Aorta (tissue), 5 donors: Measurements from ENCODE around the gene MSMB. TPM values are rescaled to one million over a fixed set of nuclear protein-coding genes. Genes with fewer than 3 reads are reported as not detected.
"Not testable (repeated sequence)": the region's sequence is repeated elsewhere in the genome, so short reads cannot be mapped to it uniquely, and the experiment has no call there.

Source experiments
- ATAC-seq: fragments of 200-7000 bp; cut with Tn5 transposase; one replicate; pipeline ENCODE4 v1.9.1; 2022; ENCODE audit warnings: moderate library complexity; ENCODE audit not compliant: low FRiP score
- DNase-seq, 2 donors: peaks; one replicate each; pipeline ENCODE4 v3.0.0-alpha.2; 2020
- H3K27ac ChIP-seq, 2 donors: one replicate each; pipeline ENCODE4 v1.5.1; 2013; ENCODE audit warnings: low read length in 2 of 2, mild to moderate bottlenecking in 2 of 2, moderate library complexity in 2 of 2, control low read depth in 1 of 2, inconsistent platforms in 1 of 2, low read depth in 1 of 2
- H3K27me3 ChIP-seq, 2 donors: one replicate each; pipeline ENCODE4 v1.6.1; 2013; ENCODE audit warnings: control low read depth in 1 of 2, low read length in 1 of 2, mild to moderate bottlenecking in 1 of 2, moderate library complexity in 1 of 2; ENCODE audit not compliant: insufficient read depth in 2 of 2, control insufficient read depth in 1 of 2
- H3K36me3 ChIP-seq, 2 donors: one replicate each; pipeline ENCODE4 v1.6.1; 2013; ENCODE audit warnings: control low read depth in 1 of 2, low read length in 1 of 2, mild to moderate bottlenecking in 1 of 2; ENCODE audit not compliant: insufficient read depth in 2 of 2, control insufficient read depth in 1 of 2
- H3K4me1 ChIP-seq, 2 donors: one replicate each; pipeline ENCODE4 v1.6.1; 2013; ENCODE audit warnings: low read length in 2 of 2, control low read depth in 1 of 2, mild to moderate bottlenecking in 1 of 2, moderate library complexity in 1 of 2; ENCODE audit not compliant: insufficient read depth in 2 of 2, control insufficient read depth in 1 of 2
- H3K4me3 ChIP-seq, 2 donors: one replicate each; pipeline ENCODE4 v1.5.1; 2013; ENCODE audit warnings: low read length in 2 of 2, control low read depth in 1 of 2, mild to moderate bottlenecking in 1 of 2
- H3K9me3 ChIP-seq: one replicate; pipeline ENCODE4 v1.6.1; 2013; ENCODE audit warnings: mild to moderate bottlenecking, low read length; ENCODE audit not compliant: control insufficient read depth
- WGBS, 2 donors: extraction: QIAGEN DNeasy Blood & Tissue Kit; methylation state at CpG; one replicate each; pipeline ENCODE4 v1.1.7; 2013; 5-methylcytosine and 5-hydroxymethylcytosine counted together
- intact Hi-C, 2 donors: fragments of 100-400 bp; cut with DNase I; formaldehyde crosslinking; loops; one replicate each; pipeline versions ENCODE4 v1.14.2 to v1.15.0; 2022
- polyA plus RNA-seq, 2 donors: library from polyadenylated mRNA; stranded (reverse); fragments of 200-250 nt; gene quantifications; one replicate each; pipeline ENCODE4 v1.2.3, GENCODE V29; 2013
- total RNA-seq, 2 donors: library from RNA; stranded (reverse); fragmentation: NEBNext Ultra II Directional; extraction: Animal tissue kit (Norgen Biotek cat#: 25700); gene quantifications; one replicate each; pipeline ENCODE4 v1.2.1, GENCODE V29; 2021
- donor health status: healthy with polysubstance abuse.
- donor health status: Bipolar disorder and iron deficiency.
- donor health status: DM: no; HTN: no; CAD: no.
- donor health status: DM: no; HTN: no; CAD: no.
- donor health status: DM: yes; HTN: yes; CAD: no.

MSMB gene
- total and polyA plus RNA-seq, 4 donors: not detected

DNA sequence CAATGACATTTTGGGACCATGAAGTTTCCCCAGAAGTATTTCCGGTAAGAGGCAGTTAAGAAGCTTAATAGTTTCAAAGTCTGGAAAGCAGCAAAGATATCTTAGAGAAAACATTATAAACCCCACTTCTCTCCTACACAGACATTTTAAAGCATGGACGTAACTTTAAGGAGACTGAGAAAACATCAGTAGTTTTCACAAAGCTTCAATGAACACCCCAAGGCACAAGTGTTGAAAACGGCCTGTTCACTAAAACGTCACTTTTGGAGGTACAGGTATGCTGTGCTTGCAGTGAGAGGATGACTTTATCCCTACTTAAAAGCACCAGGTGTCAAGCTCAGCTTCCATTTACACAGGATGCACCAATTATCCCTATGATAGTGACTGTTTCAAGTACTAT, 40.7 kb downstream of the MSMB start:
- Histone ChIP-seq H3K27me3 (no peaks in the 10 kb centered on the region), H3K9me3 (no peaks in the 10 kb centered on the region), H3K27ac (no peak overlapping the region), H3K36me3 (peaks cover 1 to 4% of the 10 kb centered on the region in 2 donors), H3K4me1 (no peaks in the 10 kb centered on the region), H3K4me3 (no peak overlapping the region)
- DNase-seq: no peak
- 60 to 69% methylated on average over 4 of the region's 4 CpGs for WGBS, 2 donors
- intact Hi-C loops: no loop called here
- ATAC-seq: no peak

DNA sequence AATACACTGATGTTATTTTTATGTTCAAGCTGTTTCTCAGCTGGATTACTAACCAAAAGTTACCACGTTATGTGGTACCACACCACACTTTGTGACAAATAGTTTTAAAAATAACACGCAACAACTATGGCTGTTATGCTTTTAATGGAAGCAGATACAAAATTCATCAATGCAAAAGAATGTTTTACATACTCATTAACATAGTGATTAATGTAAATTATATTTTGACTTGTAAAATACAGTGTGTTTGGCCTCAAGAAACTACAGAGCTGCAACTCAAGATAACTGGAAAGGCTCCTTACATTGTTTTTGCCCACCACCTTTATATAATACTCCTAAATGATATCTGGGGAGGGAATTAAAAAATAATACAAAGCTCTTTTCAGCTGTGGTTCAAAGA, 41.1 kb downstream of the MSMB start:
- WGBS, 2 donors: 78 to 85% methylated on average over 2 of the region's 2 CpGs
- Histone ChIP-seq H3K4me3 (no peak overlapping the region), H3K36me3 (peaks cover 0 to 1% of the 10 kb centered on the region in 2 donors), H3K9me3 (no peaks in the 10 kb centered on the region), H3K27ac (no peak overlapping the region), H3K27me3 (no peaks in the 10 kb centered on the region), H3K4me1 (no peaks in the 10 kb centered on the region)
- no peak for ATAC-seq
- no peak for DNase-seq
- intact Hi-C loops: no loop called here

DNA sequence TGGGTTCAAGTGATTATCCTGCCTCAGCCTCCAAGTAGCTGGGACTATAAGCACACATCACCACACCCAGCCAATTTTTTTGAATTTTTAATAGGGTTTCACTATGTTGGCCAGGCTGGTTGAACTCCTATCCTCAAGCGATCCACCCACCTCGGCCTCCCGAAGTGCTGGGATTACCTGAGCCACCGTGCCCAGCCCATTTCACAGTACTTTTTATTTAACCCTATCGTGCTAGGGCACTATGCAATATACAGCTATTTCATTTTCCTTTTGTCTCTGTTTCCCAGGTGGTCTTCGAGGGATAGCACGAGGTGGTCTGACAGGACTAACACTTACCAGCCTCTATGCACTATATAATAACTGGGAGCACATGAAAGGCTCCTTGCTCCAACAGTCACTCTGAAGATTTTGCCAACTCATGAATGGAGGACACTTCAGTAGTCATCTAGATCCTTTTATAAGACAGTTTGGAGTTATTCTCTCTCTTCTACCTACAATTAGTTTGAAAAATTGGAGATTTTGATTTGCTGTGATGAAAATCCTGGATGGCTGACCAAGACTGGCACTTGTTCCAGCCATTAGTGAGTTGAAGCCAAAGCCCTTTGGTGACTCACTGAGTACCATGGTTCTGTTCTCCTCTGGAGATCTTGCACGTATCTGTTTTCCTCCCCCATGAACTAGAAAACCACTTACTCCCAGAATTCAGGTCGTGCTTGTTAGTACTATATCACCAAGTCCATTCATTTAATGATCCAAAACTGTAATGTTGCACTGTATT, 43.0 kb downstream of the MSMB start:
- Histone ChIP-seq H3K4me1 (no peaks in the 10 kb centered on the region), H3K27ac (no peak overlapping the region), H3K4me3 (no peak overlapping the region), H3K36me3 (peaks cover 0 to 1% of the 10 kb centered on the region in 2 donors), H3K27me3 (no peaks in the 10 kb centered on the region), H3K9me3 (no peaks in the 10 kb centered on the region)
- intact Hi-C loops: no loop called here
- 80 to 83% methylated on average over 9 of the region's 9 CpGs for WGBS, 2 donors
- DNase-seq: no peak
- no peak for ATAC-seq

DNA sequence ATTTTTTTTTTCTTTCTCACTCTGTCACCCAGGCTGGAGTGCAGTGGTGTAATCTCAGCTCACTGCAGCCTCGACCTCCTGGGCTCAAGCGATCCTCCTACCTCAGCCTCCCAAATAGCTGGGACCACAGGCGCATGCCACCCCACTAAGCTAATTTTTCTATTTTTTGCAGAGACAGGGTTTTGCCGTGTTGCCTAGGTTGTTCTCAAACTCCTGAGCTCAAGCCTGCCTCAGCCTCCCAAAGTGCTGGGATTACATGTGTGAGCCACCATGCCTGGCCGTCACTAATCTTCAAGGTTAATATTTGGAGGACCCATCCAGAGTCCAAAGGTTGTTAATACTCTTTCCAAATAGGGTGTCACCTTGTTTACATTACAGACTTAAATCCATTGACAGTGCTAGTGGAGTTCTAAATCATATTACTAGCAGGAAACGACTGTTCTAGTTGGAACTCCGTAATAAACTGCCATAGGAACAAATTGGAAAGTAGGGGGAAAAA, 43.8 kb downstream of the MSMB start:
- H3K27me3 ChIP-seq, H3K9me3 ChIP-seq, H3K36me3 ChIP-seq, H3K4me3 ChIP-seq, H3K27ac ChIP-seq, ATAC-seq, intact Hi-C loops, H3K4me1 ChIP-seq, DNase-seq: not testable (repeated sequence)
- 87 to 93% methylated on average over 7 of the region's 7 CpGs for WGBS, 2 donors

DNA sequence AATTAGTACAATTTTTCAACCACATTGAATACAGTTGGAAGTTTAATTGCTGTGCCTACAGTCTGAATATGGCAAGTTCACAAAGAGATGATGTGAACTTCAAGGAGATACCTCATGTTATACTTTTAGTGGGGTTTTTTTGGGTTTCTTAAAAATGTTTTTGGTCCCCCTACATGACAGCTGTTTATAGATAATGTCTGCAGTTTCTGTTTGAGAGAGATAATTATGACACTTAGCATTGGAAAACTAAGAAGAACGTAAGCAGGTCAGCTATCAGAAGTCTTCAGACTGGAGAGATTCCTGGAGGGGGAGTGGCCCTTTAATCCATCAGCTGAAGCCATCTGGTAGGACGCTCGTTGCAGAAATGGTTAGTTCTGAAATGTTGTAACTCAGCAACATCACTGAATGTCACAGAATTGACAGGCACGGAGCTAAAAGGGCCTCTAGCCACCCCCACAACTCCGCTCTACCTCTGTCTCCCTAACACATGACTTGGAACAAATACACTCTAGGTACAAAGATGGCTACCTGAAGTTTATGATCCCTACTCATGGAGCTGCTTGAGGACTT, 44.8 kb downstream of the MSMB start:
- no peak for DNase-seq
- 77 to 84% methylated on average over 5 of the region's 5 CpGs for WGBS, 2 donors
- intact Hi-C loops: no loop called here
- Histone ChIP-seq H3K4me3 (no peak overlapping the region), H3K4me1 (no peaks in the 10 kb centered on the region), H3K9me3 (no peaks in the 10 kb centered on the region), H3K27ac (no peak overlapping the region), H3K27me3 (no peaks in the 10 kb centered on the region), H3K36me3 (peaks cover 0 to 1% of the 10 kb centered on the region in 2 donors)
- ATAC-seq: no peak

DNA sequence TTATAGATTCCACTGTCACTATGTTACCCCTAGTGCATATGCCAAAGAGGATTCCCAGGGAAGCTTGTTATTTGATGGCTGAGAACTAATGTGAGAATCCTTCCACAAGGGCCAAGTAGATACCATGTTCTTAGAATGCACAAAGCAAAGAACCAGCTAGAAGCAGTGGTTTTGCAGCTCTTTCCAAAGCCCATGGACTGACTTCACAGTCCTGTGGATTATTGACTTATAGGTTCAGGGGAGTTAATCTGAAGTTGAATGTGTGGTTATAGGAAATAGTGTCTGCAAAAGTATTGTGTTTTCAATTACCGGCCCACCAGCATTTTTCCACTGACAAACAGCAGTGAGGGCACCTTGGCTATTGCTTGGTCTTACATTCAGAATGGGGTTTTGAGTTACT, 45.5 kb downstream of the MSMB start:
- intact Hi-C loops: no loop called here
- peaks cover 0 to 1% of the 10 kb centered on the region in 2 donors for H3K36me3 ChIP-seq
- DNase-seq: no peak

DNA sequence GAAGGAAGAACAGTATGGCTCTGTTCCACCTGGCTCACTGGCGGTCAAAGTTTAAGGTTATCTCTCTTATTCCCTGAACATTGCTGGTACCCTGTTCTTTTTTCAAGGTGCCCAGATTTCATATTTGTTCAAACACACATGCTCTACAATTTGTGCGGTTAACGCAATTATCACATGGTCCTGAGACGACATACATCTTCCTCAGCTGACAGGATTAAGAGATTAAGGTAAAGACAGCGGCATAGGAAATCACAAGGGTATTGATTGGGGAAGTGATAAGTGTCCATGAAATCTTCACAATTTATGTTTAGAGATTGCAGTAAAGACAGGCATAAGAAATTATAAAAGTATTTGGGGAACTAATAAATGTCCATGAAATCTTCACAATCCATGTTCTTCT, 46.1 kb downstream of the MSMB start:
- DNase-seq, H3K27me3 ChIP-seq, H3K27ac ChIP-seq, H3K9me3 ChIP-seq, intact Hi-C loops, H3K36me3 ChIP-seq, H3K4me3 ChIP-seq, ATAC-seq, H3K4me1 ChIP-seq: not testable (repeated sequence)
- 95 to 97% methylated on average over 5 of the region's 5 CpGs for WGBS, 2 donors

More for the DNA sequence above, 45.5 kb downstream of the MSMB start:
- Histone ChIP-seq H3K9me3 (no peaks in the 10 kb centered on the region), H3K27me3 (no peaks in the 10 kb centered on the region), H3K4me3 (no peak overlapping the region), H3K4me1 (no peaks in the 10 kb centered on the region), H3K27ac (no peak overlapping the region)
- ATAC-seq: no peak
- 90 to 94% methylated on average over 1 of the region's 1 CpG for WGBS, 2 donors

DNA sequence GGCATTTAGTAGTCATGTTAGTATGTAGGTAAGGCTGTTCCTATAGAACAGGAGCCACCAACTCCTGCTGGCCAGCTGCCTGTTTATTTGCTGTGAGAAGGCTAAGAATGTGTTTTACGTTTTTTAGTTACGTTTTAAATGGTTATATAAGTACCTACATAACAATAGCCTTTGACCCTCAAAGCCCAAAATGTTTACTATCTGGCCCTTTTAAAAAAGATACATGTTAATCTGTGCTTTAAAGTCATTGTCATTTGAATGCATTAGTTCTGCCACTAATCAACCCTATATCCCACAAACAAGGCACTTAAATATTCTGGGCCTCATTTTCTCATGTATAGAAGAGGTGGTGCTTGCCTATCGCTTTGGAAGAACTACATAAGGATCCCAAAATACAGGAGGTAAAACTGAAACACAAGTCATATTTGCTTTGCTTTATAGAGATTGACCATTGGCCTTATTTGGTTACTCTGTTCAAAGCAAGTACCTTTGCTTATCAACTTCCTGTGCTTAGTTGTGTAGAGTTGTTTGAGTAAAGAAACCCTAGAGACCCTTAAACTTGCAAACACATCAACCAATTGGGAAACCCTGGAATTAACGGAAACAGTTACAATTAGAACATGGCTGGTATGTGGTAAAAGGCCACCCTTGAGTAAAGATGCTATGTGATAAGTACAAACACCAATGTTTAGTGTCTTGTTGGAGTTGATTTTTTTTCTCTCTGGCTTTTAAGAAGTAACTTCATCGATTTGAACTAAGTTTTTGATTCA, 47.9 kb downstream of the MSMB start:
- H3K4me3 ChIP-seq: no peak overlapping the region
- no peaks in the 10 kb centered on the region for H3K4me1 ChIP-seq
- ATAC-seq (no peak), DNase-seq (no peak)
- peaks cover 0 to 1% of the 10 kb centered on the region in 2 donors for H3K36me3 ChIP-seq
- no peaks in the 10 kb centered on the region for H3K27me3 ChIP-seq
- WGBS, 2 donors: 81 to 87% methylated on average over 5 of the region's 5 CpGs
- no peak overlapping the region for H3K27ac ChIP-seq
- no peaks in the 10 kb centered on the region for H3K9me3 ChIP-seq
- intact Hi-C loops: no loop called here
